C1 segment of cervical spinal cord (tissue), 14 donors: ENCODE measurements around the gene ZNRF1.
"Not testable (repeated sequence)": the region's sequence is repeated elsewhere in the genome, so short reads cannot be mapped to it uniquely, and the experiment has no call there.

ENCODE experiments used
- DNase-seq, 14 donors: peaks; one replicate each; lab custom pipeline; 2025; lab: John Stamatoyannopoulos, UW

ZNRF1 gene

GRCh38 chr16:75111961-75112733, 113.3 kb downstream of the ZNRF1 start:
- no peak for DNase-seq

DNA sequence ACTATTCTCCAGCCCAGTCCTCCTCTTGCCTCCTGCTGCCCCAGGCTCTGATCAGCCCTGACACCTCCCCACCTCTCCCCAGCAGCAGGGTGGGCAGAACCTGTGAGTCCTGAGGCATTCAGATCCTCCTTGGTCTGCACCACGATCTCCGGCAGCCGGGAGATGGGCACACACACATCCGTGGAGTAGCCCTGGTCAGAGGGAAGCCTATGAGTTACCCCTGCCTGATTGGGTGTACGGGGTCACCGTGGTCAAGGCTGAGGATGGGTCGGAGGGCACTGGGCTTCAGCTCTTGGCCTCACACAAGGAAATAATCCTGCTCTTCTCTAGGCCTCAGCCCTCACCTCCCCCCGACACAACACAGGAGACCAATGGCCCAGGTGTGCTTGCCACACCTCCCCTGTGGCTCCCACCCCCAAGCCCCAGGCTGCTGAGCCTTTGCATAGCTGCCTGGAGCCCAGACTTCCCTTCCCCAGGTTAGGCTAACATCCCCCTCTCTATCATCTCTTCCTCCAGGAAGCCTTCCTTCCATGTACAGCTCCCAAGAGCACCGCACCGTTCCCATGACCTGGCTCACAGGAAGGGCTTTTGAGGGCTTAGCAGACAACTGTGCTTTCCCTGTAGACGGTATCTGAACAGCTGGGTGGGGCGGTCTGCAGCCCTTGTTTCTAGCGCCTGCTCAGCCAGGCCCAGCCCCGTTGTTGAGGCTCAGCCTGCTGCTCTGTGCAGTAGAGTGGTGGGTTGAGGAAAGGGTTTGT, 114.1 kb downstream of the ZNRF1 start:
- DNase-seq = no peak

DNA sequence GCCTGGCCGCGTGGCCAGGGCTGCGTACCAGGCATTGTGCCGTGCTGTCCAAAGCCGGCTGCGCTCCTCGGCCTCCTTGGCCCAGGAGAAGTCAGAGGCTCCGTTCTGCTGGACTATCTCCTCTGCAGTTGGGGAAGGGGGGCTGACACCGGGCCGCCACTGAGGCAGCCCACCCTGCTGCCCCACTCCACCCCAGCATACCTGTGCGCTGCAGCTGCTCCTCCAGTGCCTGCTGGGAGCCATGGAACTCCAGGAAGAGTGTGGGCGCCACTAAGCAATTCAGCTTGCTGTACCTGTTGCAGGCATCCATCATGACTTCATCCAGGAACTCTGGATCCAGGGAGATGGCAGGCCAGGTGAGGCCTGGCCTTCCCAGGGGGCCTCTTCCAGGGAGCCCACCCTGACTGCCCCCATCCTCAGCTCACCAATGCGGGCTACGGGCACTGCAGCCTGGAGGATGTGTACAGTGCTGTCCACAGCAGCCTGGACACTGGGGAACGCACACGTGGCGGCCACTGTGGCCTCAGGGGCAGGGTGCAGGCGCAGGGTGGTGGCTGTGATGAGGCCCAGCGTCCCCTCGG, 114.8 kb downstream of the ZNRF1 start:
- DNase-seq = no peak

DNA sequence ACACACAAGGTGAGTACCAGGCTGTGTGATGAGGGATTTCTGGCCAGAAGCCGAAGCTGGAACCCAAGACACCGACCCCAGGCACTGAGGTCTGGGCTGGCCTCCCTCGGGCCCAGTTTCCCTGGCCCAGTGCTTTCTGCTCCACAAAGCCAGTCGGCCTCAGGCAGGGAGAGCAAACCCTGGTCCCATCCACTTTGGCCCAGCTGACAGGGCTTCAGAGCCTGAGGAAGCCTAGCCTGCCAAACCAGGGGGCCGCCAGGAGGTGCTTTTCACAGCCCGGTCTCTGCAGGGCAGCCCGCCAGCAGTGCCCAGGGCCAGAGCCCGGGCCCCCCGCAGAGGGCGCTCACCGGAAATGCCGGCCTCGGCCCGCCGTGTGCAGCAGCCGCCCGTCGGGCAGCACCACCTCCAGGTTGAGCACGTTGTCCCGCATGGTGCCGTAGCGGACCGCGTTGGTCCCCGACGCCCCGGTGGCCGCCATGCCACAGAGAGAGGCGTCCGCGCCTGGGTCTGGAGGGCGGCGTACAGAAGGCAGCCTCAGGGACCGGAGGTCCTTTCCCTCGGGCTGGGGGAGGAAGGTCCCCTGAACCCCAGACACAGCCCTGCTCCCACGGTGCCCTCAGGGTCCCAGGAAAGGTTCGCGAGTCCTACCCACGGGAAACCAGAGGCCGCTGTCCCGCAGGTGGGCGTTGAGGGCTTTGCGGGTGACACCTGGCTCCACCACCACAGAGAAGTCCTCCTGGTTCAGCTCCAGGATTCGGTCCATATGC, 115.5 kb downstream of the ZNRF1 start:
- DNase-seq = no peak

DNA sequence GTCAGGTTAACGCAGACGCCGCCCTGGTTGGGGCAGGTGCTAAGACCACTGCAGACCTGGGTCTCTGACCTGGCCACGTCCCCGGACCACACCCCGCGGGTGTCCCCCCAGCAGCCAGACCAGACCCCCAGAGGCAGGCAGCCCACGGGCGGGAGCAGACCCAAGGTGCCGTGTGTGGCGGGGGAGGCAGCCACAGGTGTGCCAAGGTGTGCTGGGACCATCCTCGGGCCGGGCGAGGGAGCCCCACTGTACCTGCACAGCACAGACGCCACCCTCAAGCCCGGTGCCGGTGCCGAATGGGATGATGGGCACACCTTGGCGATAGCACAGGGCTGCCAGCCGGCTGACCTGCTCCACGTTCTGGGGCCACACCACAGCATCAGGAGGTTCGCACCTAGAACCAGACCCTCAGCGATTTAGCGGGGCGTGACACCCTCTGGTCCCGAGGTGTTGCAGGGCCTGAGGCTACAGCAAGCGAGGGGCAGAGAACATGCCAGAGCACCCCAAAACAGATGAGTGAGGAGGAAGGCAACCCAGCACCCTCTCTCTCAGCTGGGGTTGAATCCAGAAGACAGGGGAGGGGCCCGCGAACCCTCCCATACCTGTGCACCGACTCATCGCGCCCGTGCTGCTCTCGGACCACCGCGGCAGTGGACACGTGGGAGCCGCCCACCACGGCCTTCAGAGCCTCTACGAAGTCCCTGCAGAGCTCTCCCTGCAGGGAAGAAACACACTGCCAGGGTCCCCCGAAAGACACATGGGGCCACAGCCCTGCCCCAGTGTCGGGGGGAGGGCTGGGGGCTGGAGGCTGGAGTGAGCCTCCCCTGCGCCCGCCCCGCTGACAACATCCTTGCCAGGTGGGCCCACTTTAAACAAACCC, 116.4 kb downstream of the ZNRF1 start:
- no peak for DNase-seq

- peak; percentile 15 to 86 (median 80) for DNase-seq
Observed at GRCh38 chr16:75116081-75116910, 117.5 kb downstream of the ZNRF1 start, which contains the start of gene LDHD. TSS of gene LDHD (minus strand) at chr16:75116780. CDS start at chr16:75116720, 60 bp downstream.

- DNase-seq = no peak
Observed at GRCh38 chr16:75116911-75117245, 118.1 kb downstream of the ZNRF1 start.

DNA sequence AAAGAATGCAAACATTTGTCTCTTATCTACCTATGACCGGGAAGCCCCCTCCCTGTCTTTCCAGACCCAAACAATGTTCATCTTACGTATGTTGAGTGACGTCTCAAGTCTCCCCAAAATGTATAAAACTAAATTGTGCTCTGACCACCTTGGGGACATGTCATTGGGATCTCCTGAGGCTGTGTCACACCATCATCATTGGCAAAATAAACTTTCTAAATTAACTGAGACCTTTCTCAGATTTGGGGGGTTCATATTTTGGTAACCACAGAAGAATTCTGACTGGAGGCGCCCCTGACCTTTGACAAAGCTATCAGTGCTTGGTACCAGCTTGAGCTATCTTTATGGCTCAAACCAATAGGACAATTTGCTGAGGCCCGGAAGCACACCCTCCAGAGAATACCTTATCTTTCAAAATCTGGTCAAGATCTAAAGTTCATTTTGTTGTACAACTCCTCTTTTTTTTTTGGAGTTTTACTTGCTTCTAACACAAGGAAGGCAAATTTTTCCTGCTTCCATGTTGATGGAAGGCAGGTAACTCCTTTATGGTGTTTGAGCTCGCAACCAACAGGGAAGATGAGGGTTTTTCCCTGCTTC, 120.2 kb downstream of the ZNRF1 start:
- DNase-seq = no peak

DNA sequence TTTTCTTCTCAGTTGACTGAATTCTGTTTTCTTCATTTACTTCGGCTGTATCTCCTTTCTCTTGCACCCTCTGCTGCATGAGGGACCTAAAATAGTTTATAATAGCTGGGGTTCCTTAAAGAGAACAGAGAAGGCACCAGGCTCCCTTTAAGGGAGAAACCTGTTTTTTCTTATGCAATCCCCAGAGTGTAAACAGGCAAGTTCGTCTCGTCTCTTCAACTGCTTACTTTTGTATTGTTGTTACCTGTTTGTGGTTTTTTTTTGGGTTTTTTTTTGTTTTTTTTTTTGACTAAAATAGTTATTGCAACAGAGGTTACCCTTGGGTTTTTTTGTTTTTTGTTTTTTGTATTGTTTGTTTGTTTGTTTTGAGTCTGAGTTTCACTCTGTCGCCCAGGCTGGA, 121.4 kb downstream of the ZNRF1 start:
- DNase-seq = no peak

- no peak for DNase-seq
Observed at GRCh38 chr16:75121949-75122568, 123.2 kb downstream of the ZNRF1 start.

DNA sequence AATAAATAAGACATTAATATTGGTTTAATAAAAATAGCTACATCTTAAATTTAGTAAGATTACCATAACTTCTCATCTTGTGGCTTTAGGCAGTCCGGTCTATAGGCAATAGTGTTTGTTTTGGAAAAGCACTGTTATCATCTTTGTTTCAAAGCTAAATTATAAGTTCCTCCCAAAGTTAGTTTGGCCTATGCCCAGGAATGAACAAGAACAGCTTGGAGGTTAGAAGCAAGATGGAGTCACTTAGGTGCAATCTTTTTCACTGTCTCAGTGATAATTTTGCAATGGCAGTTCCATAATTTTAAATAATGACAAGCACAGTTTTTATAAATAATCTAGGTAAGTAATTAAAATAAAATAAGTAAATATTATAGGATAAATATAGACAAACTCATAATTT, 123.8 kb downstream of the ZNRF1 start:
- DNase-seq = no peak

DNA sequence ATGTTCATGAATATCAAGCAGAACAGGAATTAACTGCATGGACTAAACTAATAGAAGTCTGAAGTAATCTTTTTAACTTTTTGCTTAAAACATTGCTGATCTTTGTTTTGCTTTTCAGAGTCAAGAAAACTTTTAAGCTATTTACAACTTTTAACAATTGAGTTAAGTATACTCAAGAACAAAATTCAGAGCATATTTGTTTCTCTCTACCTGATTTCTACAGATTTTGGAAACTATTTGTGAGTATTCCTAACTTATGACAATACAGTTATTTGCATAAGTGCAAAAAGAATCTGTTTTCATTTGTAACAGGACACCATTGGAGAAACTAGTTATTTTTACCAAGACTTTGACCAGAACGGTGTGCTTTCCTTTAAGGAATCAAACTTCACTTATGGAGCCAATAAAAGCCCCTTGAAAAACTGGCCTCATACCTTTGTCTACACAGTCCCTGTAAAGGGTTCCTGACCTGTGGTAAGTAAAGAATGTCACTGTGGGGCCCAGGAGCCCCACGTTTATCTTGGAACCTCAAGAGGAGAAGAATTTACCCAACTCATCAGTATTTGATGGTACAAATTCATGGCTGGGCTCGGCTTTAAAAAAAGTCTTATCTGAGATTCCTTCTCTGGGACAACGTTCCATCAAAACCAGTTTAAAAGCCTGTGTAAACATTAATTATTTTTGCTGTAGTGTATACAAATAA, 129.0 kb downstream of the ZNRF1 start:
- DNase-seq = no peak

DNA sequence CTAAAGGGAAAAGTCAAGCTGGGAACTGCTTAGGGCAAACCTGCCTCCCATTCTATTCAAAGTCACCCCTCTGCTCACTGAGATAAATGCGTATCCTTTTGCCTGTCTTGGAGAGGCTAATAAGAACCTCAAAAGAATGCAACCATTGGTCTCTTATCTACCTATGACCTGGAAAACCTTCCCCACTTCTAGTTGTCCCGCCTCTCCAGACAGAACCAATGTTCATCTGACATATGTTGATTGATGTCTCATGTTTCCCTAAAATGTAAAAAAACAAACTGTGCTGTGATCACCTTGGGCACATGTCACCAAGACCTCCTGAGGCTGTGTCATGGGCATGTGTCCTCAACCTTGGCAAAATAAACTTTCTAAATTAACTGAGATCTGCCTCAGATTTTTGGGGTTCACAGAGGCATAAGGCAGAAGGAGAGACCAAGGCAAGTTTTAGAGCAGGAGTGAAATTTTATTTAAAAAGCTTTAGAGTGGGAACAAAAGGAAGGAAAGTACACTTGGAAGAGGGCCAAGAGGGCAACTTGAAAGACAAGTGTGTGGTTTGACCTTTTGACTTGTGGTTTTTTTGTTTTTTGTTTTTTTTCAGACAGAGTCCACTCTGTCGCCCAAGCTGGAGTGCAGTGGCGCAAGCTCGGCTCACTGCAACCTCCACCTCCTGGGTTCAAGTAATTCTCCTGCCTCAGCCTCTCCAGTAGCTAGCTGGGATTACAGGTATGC, 130.8 kb downstream of the ZNRF1 start:
- not testable (repeated sequence) for DNase-seq

GRCh38 chr16:75130150-75130771, 131.4 kb downstream of the ZNRF1 start:
- DNase-seq = no peak

GRCh38 chr16:75131081-75131480, 132.3 kb downstream of the ZNRF1 start:
- DNase-seq = no peak

DNA sequence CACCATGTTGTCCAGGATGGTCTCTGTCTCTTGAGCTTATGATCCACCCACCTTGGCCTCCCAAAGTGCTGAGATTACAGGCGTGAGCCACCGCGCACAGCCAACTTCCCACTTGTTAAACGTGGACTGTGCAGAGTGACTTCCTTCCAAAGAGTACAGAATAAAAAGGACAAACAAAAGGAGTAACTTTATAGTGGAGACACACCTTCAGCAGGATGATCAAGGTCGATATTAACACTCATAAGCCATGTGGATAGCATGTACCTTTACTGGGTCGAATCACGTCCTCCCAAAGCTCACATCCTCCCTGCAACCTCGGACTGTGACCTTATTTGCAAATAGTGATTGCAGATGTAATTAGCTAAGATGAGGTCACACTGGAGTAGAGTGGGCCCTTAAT, 139.4 kb downstream of the ZNRF1 start:
- DNase-seq = no peak

DNA sequence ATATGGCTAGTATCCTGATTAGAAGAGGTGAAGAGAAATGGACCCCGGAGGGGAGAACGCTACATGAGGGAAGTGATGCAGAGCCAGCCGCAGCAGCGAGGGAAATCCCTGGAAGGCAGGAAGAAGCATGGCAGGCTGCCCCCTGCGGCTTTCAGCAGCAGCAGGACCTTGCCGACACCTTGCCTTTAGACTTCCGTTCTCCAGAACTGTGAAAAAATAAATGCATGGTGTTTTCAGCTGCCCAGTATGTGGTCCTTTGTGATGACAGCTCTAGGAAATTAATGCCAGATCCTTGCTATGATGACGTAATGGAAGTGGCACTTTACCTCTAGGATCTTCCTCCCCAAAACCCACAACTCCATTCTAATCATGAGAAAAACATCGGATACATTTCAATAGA, 139.8 kb downstream of the ZNRF1 start:
- DNase-seq = no peak
